Colon (tissue), 2 donors: ENCODE data around the gene TMEM35A.
"Not testable (repeated sequence)": the region's sequence is repeated elsewhere in the genome, so short reads cannot be mapped to it uniquely, and the experiment has no call there.

Experiments used
- FAIRE-seq: peaks from 2 replicates; lab custom pipeline; 2012; peaks lifted over from hg19 to GRCh38; lab: Jason Lieb, UNC
- donor health status: control.
- donor health status: control.

The TMEM35A gene, protein sequence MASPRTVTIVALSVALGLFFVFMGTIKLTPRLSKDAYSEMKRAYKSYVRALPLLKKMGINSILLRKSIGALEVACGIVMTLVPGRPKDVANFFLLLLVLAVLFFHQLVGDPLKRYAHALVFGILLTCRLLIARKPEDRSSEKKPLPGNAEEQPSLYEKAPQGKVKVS

DNA sequence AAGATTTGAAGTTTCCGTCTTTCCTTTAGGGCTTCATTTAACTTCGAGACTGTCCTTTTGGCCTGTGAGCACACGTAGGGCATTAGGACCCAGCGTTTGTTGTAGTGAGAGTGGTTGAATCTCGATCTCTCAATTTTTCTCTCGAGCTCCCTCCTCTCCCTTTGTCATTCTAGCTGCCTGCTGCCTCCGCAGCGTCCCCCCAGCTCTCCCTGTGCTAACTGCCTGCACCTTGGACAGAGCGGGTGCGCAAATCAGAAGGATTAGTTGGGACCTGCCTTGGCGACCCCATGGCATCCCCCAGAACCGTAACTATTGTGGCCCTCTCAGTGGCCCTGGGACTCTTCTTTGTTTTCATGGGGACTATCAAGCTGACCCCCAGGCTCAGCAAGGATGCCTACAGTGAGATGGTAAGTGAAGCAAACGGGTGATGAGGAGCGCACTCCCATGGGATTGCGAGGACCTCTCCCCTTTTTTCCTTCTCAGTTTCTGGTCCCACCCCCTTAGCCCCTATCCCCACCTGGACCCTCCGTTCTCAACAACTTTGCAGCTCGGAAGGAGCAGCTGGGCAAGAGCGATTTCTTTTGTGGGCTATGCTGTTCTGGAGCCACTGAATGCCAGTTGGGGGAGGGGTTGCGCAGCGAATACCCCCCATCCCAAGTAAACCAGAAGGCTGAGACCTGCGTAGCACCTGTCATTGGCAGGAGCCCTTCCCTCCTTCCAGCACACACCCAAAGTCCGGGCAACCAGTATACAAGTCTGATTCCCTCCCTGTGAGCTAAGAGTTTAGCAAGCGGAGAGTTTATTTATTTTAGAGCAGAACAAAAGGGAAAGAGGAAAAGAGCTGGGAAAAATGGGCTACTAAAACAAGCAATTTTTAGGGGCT is at the start of gene TMEM35A:
Gene TMEM35A (plus strand): TSS at position 164 of the 883 bp plus-strand sequence. CDS start 124 bp downstream, at position 288.
- no peak for FAIRE-seq

DNA sequence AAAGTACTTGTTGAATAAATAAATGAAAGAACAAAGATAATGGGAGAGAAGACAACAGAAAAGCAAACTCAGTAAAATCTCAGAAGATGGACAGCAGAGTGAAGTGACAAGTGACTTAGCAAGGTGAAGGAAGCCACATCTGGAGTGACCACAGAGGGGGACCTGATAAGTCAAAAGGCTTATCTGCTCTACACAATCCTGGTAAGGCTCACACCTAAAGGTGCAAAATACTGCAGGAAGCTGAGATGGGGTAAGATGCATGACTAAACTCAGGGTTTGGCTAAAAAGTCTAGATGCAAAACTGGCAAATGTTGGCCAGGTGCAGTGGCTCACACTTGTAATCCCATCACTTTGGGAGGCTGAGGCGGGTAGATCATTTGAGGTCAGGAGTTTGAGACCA is 49.0 kb upstream of the TMEM35A start:
- no peak for FAIRE-seq

DNA sequence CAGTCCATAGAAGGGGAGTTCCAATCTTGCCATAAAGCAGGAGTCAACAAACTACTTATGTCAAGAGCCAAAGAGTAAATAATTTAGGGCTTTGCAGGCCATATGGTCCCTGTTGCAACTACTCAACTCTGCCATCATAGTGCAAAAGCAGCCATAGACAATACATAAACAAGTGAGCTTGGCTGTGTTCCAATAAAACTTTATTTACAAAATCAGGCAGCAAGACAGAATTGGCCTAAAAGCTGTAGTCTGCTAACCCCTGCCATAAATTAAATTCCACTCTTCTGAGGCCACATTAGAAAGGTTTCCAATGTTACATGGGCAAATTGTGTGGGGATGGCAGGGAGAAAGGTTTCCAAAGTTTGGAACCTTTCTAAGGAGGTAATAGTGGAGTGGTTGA is 41.4 kb upstream of the TMEM35A start:
- no peak for FAIRE-seq

GRCh38 chrX:101040197-101040596 is 38.5 kb upstream of the TMEM35A start:
- no peak for FAIRE-seq

GRCh38 chrX:101051153-101051548 is 27.5 kb upstream of the TMEM35A start:
- FAIRE-seq = no peak

DNA sequence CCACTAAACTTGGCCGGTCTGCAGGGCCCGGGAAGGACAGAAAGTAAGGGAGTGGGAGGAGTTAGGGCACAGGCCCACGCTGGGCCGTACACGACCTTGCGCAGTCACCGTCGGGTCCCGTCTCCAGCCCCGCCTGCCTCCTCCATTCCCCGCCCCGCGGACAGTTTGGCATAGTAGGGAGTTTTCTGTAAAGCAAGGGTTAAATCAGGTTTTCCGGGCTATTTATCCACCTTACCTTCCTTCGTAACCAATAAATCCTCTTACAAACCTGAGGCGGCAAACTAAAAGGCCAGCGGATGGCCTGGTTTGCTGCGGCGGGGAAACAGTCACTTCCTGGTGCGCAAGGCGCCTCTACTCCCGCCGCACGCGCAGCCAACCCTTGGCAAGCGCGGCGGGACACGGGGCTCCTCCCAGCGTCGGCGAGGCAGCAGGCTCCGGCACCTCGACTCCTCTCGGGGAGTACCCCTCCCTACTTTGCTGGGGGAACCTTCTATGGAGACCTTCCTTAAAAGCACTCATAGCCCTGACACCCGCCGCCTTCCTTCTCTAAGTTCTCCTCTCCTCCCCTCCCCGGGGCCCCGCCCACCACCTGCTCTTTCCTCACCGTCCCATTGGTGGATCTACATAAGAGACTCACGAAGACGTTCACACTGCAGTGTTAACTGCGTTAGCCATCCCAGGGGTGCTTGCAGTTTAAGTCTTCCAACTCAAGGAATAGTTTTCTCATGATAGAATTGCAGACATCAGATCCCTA is 27.0 kb upstream of the TMEM35A start, which contains the start of gene TRMT2B:
Gene TRMT2B (minus strand): TSS at position 563 of the 754 bp plus-strand sequence. CDS start 9,822 bp downstream, outside the sequence.
- no peak for FAIRE-seq

- FAIRE-seq = not testable (repeated sequence)
These were observed 22.1 kb upstream of the TMEM35A start for GRCh38 chrX:101056551-101056950.

DNA sequence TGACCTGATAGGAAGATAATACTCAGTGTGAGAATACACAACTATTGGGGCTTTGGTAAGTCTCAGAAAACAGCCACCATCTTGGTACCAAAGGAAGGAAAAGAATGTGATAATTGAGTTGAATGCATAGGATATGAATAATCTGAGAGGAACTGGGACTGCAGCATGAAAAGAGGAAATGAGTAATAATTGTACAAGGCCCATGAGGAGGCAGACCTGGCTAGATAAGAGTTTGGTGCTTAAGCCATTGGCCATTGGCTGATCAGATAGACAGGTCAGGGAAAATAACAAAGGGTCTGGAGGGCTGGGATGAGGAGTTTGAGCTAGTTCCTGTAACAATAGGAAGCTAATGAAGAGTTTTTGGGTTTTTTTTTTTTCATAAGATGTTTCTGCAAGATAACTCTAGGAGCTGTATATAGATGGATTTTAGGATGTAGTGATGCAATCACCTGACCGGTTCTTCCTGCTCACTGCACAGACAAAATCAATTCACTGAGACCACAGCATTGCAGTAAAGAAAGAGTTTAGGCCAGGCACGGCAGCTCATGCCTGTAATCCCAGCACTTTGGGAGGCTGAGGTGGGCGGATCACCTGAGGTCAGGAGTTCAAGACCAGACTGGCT is 21.5 kb upstream of the TMEM35A start:
- no peak for FAIRE-seq

GRCh38 chrX:101062176-101062575 is 16.5 kb upstream of the TMEM35A start:
- no peak for FAIRE-seq

GRCh38 chrX:101071582-101071981 is 7.1 kb upstream of the TMEM35A start:
- no peak for FAIRE-seq

GRCh38 chrX:101079736-101080270 is 1.1 kb downstream of the TMEM35A start:
- no peak for FAIRE-seq

DNA sequence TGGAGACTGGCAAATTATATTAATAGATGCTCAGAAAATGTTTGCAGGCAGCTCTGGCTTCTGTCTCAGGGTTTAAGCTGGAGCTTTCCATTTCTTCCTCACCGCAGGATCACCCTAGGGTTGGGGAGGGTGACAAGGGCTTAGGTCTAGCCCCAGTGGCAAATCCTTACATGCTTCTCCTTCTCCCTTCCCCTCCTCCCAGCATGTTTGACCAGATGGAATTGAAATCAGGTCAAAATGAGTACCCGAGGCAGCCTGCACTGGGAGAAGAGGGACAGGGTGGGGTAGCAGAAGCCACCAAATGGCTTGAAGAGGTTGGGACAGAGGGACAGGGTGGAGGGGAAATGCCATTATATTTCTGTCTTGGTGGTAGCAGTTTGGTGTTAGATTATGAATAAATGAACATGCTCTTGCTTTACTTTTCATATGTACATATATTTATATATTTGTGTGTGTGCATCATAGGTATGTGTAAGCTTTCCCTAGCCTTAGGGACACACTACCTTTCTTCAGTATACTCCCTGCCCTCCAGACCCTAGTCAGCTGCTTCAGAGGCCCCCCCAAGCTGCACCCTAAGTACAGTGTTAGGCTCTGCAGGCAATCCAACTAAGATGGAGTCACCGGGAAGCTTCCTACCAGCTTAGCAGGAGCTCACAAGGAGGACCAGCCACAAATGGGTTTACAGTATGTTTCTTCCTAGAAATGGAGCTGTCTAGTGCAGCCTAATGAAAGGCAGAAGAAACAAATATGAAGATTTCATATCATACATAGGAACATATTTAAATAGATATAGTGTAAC is 1.8 kb downstream of the TMEM35A start:
- no peak for FAIRE-seq

GRCh38 chrX:101081231-101081630 is 2.6 kb downstream of the TMEM35A start:
- no peak for FAIRE-seq

DNA sequence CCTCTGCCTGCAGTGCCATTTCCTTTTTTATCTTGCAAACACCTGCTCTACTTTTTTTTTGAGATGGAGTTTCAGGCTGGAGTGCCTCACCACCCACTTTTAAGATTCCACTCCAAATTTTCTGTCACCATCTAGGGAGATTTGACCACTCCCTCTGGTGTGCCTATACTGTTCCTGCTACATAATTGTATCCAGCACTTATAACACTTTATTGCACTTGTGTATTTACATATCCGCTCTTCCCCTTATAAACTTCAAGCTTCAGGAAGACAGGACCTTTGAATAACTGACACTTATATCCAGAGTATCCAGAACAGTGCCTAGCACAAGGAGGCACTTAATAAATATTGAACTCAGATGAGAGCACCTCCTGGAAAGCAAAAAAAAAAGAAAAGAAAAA is 13.1 kb downstream of the TMEM35A start:
- no peak for FAIRE-seq

DNA sequence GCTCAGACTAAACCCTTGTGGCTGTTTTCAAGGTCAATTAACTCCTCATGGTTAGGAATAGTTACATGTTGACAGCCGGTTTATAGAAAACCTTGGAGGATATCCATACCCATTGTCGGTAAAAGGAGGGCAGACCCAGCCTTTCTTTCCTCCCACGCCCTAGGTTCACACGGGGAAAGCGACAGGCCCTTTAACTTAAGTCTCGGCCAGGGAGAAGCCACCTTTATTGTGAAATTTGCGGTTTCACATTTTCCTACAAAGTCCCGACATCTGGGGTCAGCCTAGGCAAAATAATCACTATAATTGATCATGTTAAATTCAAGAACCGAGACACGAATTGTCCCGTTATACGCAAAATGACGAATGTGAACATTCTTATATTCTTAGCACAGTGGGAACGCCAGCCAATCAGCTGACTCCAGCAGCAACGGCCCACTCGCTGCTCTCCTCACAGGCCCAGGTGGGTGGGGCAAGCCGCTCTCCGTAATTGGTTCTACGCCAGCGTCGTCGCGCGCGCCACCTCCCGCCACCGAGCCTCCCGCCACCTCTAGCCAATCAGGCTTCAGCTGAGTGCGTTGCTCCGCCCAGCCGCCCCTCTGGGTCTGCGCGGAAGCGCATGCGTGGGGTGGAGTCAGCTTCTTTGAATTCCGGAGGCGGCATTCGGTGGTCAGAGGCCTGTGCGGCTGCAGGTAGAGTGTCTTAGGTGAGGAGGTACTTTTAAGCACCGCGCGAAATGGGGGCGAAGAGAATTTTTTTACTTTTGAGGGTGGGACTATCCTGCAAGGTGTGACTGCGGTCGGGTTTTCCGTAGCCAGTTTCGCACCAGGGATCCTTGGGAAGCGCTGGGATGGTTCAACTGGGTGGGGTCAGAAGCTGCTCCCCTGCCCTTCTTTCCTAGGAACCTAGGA is 19.1 kb downstream of the TMEM35A start, which contains the start of gene CENPI:
Gene CENPI (plus strand): TSS at position 659 of the 908 bp plus-strand sequence. CDS start 2,867 bp downstream, outside the sequence.
- peak; percentile 82 for FAIRE-seq

DNA sequence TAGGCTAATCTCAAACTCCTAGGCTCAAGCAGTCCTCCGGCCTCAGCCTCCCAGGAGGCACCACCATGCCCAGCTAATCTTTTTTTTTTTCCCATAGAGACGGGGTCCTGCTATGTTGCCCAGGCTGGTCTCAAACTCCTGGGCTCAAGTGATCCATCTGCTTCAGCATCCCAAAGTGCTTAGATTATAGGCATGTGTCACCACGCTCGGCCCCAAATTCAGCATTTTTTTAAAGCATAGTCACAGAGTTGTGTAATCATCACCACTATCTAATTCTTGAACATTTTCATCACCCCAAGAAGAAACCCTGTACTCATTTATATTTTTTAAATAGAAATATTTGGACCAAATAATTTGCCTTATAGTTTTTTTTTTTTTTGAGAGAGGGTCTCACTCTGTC is 29.6 kb downstream of the TMEM35A start:
- FAIRE-seq = no peak

DNA sequence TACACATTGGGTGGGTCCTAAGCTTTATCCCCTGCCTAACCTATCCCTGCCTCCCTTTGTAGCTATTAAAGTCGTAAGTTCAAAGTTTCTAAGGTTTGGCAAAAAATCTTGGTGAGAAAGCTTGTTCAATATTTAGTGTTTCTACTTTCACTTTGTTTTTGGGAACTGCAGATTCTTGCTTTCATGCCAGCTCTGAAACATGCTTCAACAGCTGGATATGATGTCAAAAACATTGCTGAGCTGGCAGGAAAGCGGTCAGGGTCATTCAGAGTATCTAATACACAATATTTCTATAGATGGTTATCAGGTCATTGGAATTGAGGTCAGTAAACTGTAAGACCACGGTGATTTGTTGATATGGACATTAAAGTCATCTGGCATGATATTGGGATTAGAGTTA is 39.0 kb downstream of the TMEM35A start:
- no peak for FAIRE-seq

GRCh38 chrX:101136235-101136634 is 57.6 kb downstream of the TMEM35A start:
- FAIRE-seq = no peak
